Heart left ventricle (tissue), 16 donors: ENCODE measurements around the gene HAUS3. TPM values are rescaled to one million over a fixed set of nuclear protein-coding genes. Genes with fewer than 3 reads are reported as not detected.

Experiments
- ATAC-seq, 4 donors: fragments of 200-7000 bp; cut with Tn5 transposase; one replicate each; pipeline ENCODE4 v1.9.1; 2020 to 2022; ENCODE audit warnings: moderate library complexity in 4 of 4, mild to moderate bottlenecking in 3 of 4, moderate number of reproducible peaks in 1 of 4
- DNase-seq, 5 donors: peaks; one replicate each; pipeline ENCODE4 v3.0.0-alpha.2; 2020
- H3K27ac ChIP-seq, 12 donors: fragments of 200-600 bp; sonication (generic) in 4 of 12; one replicate each; pipeline versions ENCODE4 v1.5.0 to v1.8.0; 2016 to 2022; ENCODE audit warnings: mild to moderate bottlenecking in 2 of 12
- H3K27me3 ChIP-seq, 9 donors: fragments of 200-600 bp; sonication (generic) in 2 of 9; one replicate each; pipeline versions ENCODE4 v1.5.1 to v1.8.0; 2016 to 2022; ENCODE audit warnings: mild to moderate bottlenecking in 3 of 9
- H3K36me3 ChIP-seq, 9 donors: fragments of 200-600 bp; sonication (generic) in 2 of 9; one replicate each; pipeline versions ENCODE4 v1.5.0 to v1.8.0; 2018 to 2022; ENCODE audit warnings: mild to moderate bottlenecking in 2 of 9
- H3K4me1 ChIP-seq, 12 donors: fragments of 200-600 bp; sonication (generic) in 4 of 12; one replicate each; pipeline versions ENCODE4 v1.5.0 to v1.8.0; 2016 to 2022; ENCODE audit warnings: mild to moderate bottlenecking in 3 of 12
- H3K4me3 ChIP-seq, 12 donors: fragments of 200-600 bp; sonication (generic) in 4 of 12; one replicate each; pipeline versions ENCODE4 v1.5.0 to v1.8.0; 2017 to 2022; ENCODE audit warnings: mild to moderate bottlenecking in 9 of 12, moderate library complexity in 4 of 12
- H3K9me3 ChIP-seq, 12 donors: fragments of 200-600 bp; sonication (generic) in 4 of 12; one replicate each; pipeline versions ENCODE4 v1.5.0 to v1.8.0; 2016 to 2022; ENCODE audit warnings: mild to moderate bottlenecking in 1 of 12
- POLR2A ChIP-seq, 2 donors: fragments of 450-650 bp; IDR thresholded peaks; one replicate each; pipeline ENCODE4 v1.6.1; 2017; ENCODE audit warnings: antibody characterized with exemption in 2 of 2, mild to moderate bottlenecking in 2 of 2, moderate library complexity in 2 of 2
- WGBS, 4 donors: extraction: QIAGEN DNeasy Blood & Tissue Kit in 2 of 4; methylation state at CpG; one replicate each; pipeline versions ENCODE4 v1.1.5 to v1.1.7; 2013 to 2018; 5-methylcytosine and 5-hydroxymethylcytosine counted together
- intact Hi-C, 10 donors: fragments of 100-400 bp; cut with DNase I; formaldehyde crosslinking; loops; one replicate each; pipeline versions ENCODE4 v1.11.1 to v1.14.2; 2022
- polyA plus RNA-seq, 2 donors: library from polyadenylated mRNA; stranded (reverse); fragments of 200-250 nt; gene quantifications; one replicate each; pipeline ENCODE4 v1.2.3, GENCODE V29; 2013
- total RNA-seq, 9 donors: library from RNA; depleted of rRNA in 2 of 9; stranded (reverse); fragments of >200 nt in 2 of 9; fragmentation: NEBNext Ultra II Directional in 3 of 9; extraction: Animal tissue kit (Norgen Biotek cat#: 25700) in 3 of 9; gene quantifications; one replicate each; pipeline versions ENCODE4 v1.1.0 to v1.2.4, GENCODE V29; 2016 to 2023
- TF ChIP-seq, protein P1 (sequence below), 12 donors: fragments of 200-600 bp; sonication (generic) in 4 of 12; IDR thresholded peaks; one replicate each; pipeline versions ENCODE4 v1.5.0 to v1.8.0; 2018 to 2022; ENCODE audit warnings: antibody characterized with exemption in 12 of 12, mild to moderate bottlenecking in 5 of 12
- donor health status: ischemic (EF 13 %, LVEDD 7.1; RV severe dilation, severe dysfunction).
- donor health status: healthy with polysubstance abuse.
- donor health status: DM: no; HTN: yes; CAD: no.
- donor health status: DM: no; HTN: no; CAD: no.
- donor health status: ischemic (EF 25% LVEDD 6.9; RV normal size, moderate dysfunction).
- donor health status: ischemic (EF 25% LVEDD 5.7; RV mildly dilated, moderate dysfunction).
- donor health status: healthy.
- donor health status: DM: yes; HTN: yes; CAD: no.
- donor health status: ischemic (EF 35%, LVEDD 5.7; RV mildly dilated, moderate dysfunction).
- donor health status: nonischemic (EF 11% LVEDD 7.7; RV severe dilation, severe dysfunction).
- donor health status: DM: yes; HTN: yes; CAD: no.
- donor health status: PGD.
- donor health status: ischemic (EF 29% LVEDD 5.4; RV normal size, mild dysfunction).
- donor health status: nonischemic (EF 23%, LVEDD 6.1; RV moderate dilation, normal function).

The HAUS3 gene
- total and polyA plus RNA-seq, 11 donors, result 4.2 to 8.3 (median 6.3) TPM

DNA sequence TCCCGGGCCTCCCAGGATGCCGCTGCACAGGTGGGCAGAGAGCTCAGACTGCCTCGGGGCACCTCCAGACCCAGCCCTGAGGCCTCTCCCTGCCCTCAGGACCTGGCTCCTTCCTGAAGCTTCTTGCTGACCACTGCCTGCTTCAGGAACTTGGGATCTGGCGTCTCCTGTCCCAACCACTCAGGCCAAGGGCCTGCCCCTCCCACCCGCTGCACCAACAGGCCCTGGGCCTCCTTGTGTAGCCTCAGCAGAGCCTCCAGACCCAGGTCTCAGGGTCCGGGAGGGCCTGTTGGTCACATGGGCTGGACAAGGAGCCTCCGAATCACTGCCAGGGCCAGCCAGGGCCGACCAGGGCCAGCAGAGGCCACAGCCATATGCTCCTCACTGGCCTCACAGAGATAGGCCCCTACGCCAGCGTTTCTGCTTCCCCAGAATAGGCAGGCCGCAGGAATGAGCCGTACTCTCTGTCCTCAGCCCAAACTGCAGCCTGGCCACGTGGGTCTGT lies 17.2 kb upstream of the HAUS3 start:
- intact Hi-C loops, result loop anchor here in 2 of 10 donors (10.0 kb wide), 1 partner anchor 156 kb away; the partner anchor contains the start of genes CFAP99 (in 2 of the 2) and ZFYVE28 (in 2 of the 2)
- DNase-seq (peak in 4 of 5 donors; percentile 9 to 56 (median 24)), ATAC-seq (no peak)
- Histone ChIP-seq H3K27ac (peak overlapping the region in 11 of 12 donors; percentile 58 to 97 (median 91)), H3K27me3 (no peaks in the 10 kb centered on the region), H3K4me1 (peaks cover 21 to 87% (median 71%) of the 10 kb centered on the region in 12 donors), H3K9me3 (no peaks in the 10 kb centered on the region), H3K4me3 (peak overlapping the region in 8 of 12 donors; percentile 70 to 100 (median 88)), H3K36me3 (peaks cover 0 to 38% (median 12%) of the 10 kb centered on the region in 9 donors)
- 53 to 66% (median 56%) methylated on average over 8 to 13 of the region's 13 CpGs for WGBS, 4 donors
- TF ChIP-seq POLR2A (IDR thresholded peaks at IDR 0.05), result no peak
- TF ChIP-seq, protein P1, sequence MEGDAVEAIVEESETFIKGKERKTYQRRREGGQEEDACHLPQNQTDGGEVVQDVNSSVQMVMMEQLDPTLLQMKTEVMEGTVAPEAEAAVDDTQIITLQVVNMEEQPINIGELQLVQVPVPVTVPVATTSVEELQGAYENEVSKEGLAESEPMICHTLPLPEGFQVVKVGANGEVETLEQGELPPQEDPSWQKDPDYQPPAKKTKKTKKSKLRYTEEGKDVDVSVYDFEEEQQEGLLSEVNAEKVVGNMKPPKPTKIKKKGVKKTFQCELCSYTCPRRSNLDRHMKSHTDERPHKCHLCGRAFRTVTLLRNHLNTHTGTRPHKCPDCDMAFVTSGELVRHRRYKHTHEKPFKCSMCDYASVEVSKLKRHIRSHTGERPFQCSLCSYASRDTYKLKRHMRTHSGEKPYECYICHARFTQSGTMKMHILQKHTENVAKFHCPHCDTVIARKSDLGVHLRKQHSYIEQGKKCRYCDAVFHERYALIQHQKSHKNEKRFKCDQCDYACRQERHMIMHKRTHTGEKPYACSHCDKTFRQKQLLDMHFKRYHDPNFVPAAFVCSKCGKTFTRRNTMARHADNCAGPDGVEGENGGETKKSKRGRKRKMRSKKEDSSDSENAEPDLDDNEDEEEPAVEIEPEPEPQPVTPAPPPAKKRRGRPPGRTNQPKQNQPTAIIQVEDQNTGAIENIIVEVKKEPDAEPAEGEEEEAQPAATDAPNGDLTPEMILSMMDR (IDR thresholded peaks at IDR 0.05), result no peak

DNA sequence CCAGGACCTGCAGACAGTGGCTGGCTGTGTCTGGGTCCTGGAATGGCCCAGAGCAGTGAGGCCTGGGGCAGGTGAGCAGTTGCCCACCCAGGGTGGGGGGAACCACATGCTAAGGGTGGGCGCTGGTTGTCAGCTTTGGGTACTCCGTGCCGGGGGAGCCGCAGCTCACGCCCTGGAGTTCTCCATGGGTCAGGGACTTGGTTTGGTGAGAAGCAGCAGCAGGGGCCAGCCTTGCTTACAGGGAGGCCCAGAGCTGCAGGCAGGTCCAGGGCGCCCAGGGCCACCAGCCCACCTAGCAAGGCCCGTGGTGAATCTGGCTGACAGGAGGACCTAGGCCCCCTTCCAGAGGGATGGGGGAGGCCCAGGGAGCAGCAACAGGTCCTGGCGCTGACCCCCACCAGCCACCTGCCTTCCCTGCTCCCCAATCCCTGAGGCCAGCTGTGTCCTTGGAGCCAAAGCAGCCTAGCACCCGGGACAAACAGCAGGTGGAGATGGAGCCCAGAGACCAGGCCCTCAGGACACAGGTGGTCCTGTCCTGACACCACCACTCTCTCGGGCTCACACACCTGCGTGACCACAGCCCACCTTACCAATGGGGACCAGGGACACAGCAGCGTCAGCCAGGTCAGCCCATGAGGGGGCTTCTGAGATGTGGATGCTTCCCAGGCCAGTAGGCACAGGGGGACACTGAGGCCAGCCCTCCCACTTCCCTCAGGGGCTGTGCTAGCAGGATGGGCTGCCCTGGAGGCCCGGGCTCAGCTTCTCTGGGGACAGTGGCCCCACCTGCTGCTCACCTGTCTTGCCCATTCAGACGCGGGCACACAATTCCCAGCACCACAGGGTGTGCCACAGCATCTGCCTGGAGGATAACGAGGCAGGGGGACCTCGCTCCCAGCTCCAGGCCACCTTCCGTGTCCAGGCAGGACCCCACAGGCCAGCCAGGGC lies 16.4 kb upstream of the HAUS3 start:
- Histone ChIP-seq H3K36me3 (peaks cover 0 to 44% (median 17%) of the 10 kb centered on the region in 9 donors), H3K27ac (peak overlapping the region; percentile 74 to 97 (median 90)), H3K27me3 (no peaks in the 10 kb centered on the region), H3K4me1 (peaks cover 21 to 87% (median 72%) of the 10 kb centered on the region in 12 donors), H3K9me3 (no peaks in the 10 kb centered on the region), H3K4me3 (peak overlapping the region in 4 of 12 donors; percentile 6 to 100 (median 50))
- intact Hi-C loops, result loop anchor here in 2 of 10 donors (10.0 kb wide), 1 partner anchor 156 kb away; the partner anchor contains the start of genes CFAP99 (in 2 of the 2) and ZFYVE28 (in 2 of the 2)
- 87 to 92% (median 89%) methylated on average over 14 to 18 of the region's 18 CpGs for WGBS, 4 donors
- TF ChIP-seq, protein P1 (IDR thresholded peaks at IDR 0.05), result no peak
- no peak for TF ChIP-seq POLR2A (IDR thresholded peaks at IDR 0.05)
- ATAC-seq, result no peak
- DNase-seq, result peak; percentile 8 to 62 (median 25)

DNA sequence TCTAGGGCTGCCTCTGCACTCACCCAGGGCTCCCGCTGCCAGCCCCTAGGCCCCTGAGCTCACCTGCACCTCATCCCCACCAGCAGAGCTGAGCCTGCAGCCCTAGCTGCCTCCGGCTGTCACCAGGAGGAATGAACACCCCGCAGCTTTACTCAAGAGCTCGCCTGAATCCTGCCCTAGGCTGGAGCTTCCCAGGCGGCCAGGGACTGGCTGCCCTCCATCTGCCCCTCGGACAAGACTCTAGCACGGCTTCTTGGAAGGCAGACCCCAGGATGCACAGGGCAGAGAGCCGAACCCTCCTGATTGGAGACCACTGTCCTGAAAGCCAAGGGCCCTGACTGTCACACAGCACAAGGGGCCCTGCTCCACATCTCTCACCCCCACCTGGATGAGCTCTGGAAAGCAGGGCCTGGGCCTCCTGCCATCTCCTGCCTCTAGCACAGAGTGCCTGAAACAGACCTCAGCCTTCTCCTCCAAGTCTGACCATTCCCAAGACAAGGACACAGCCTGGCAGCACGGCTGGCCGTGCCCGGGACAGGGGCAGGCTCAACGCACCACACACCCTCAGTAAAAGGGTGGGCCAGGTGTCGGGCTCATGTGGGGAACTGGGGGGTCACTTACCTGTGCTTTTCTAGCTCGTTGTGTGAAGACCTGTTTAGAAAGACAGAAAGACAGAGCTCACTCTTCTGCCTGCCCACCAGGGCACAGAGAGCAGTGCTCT lies 15.6 kb upstream of the HAUS3 start:
- ATAC-seq (no peak), DNase-seq (peak in 4 of 5 donors; percentile 5 to 35 (median 21))
- Histone ChIP-seq H3K4me3 (peak overlapping the region in 3 of 12 donors; percentile 1 to 24 (median 1)), H3K27me3 (no peaks in the 10 kb centered on the region), H3K4me1 (peaks cover 21 to 84% (median 70%) of the 10 kb centered on the region in 12 donors), H3K27ac (peak overlapping the region; percentile 74 to 94 (median 89)), H3K9me3 (no peaks in the 10 kb centered on the region), H3K36me3 (peaks cover 0 to 51% (median 23%) of the 10 kb centered on the region in 9 donors)
- 62 to 75% (median 63%) methylated on average over 9 to 14 of the region's 14 CpGs for WGBS, 4 donors
- intact Hi-C loops, result loop anchor here in 3 of 10 donors (2.0 to 10.0 kb wide), 2 partner anchors 15 to 157 kb away; partner anchors contain the start of genes CFAP99 (in 2 of the 3), ZFYVE28 (in 2 of the 3), HAUS3 (in 1 of the 3) and POLN (in 1 of the 3)
- TF ChIP-seq, protein P1 (IDR thresholded peaks at IDR 0.05), result no peak
- no peak for TF ChIP-seq POLR2A (IDR thresholded peaks at IDR 0.05)
